H1 (cell line): Measurements from ENCODE around the gene UBE2E2. TPM values are rescaled to one million over a fixed set of nuclear protein-coding genes. Genes with fewer than 3 reads are reported as not detected.

Experiments used
- CTCF ChIA-PET: fragments of 300-600 bp; sonication (Branson Sonifier 250); formaldehyde crosslinking; loops from one replicate; lab custom pipeline; 2021; ENCODE audit not compliant: partially characterized antibody; lab: Charles Lee
- POLR2A ChIA-PET: fragments of 300-600 bp; sonication (Branson Sonifier 250); formaldehyde crosslinking; loops from one replicate; lab custom pipeline; 2021; ENCODE audit warnings: inconsistent platforms; ENCODE audit not compliant: partially characterized antibody; lab: Charles Lee
- DNase-seq, 2 experiments: peaks; one replicate each; pipeline versions ENCODE4 v3.0.0 to v3.0.0-alpha.2; 2010 to 2022; ENCODE audit warnings: low spot score in 2 of 2, low read depth in 1 of 2, mixed read lengths in 1 of 2
- FAIRE-seq: peaks from 2 replicates; lab custom pipeline; 2011; peaks lifted over from hg19 to GRCh38; lab: Jason Lieb, UNC
- H2AFZ ChIP-seq: 2 replicates; pipeline ENCODE4 v1.8.1; 2012; ENCODE audit warnings: low read length, inconsistent platforms
- H2AK5ac ChIP-seq: 2 replicates; pipeline ENCODE4 v1.6.1; 2013; ENCODE audit warnings: low read depth, low read length
- H2BK120ac ChIP-seq: replicated peaks from 2 replicates; pipeline ENCODE3; 2013; ENCODE audit warnings: low read depth, low read length, inconsistent platforms
- H2BK12ac ChIP-seq: 2 replicates; pipeline ENCODE4 v1.6.1; 2013; ENCODE audit warnings: low read depth, low read length
- H2BK15ac ChIP-seq: 2 replicates; pipeline ENCODE4 v1.6.1; 2013; ENCODE audit warnings: low read length
- H2BK20ac ChIP-seq: 2 replicates; pipeline ENCODE4 v1.6.1; 2013; ENCODE audit warnings: low read length
- H2BK5ac ChIP-seq: 2 replicates; pipeline ENCODE4 v1.6.1; 2013; ENCODE audit warnings: low read depth, low read length
- H3K14ac ChIP-seq: 2 replicates; pipeline ENCODE4 v1.6.1; 2013; ENCODE audit warnings: inconsistent platforms; ENCODE audit not compliant: insufficient read length
- H3K18ac ChIP-seq: 2 replicates; pipeline ENCODE4 v1.6.1; 2013; ENCODE audit warnings: low read length; ENCODE audit errors: extremely low read depth
- H3K23ac ChIP-seq: 2 replicates; pipeline ENCODE4 v1.6.1; 2013; ENCODE audit warnings: inconsistent platforms; ENCODE audit not compliant: insufficient read length
- H3K23me2 ChIP-seq: 2 replicates; pipeline ENCODE4 v1.6.1; 2013; ENCODE audit warnings: low read depth, low read length
- H3K27ac ChIP-seq: 2 replicates; pipeline ENCODE4 v1.6.1; 2011; ENCODE audit warnings: low read depth, low read length, inconsistent platforms
- H3K27me3 ChIP-seq, 4 experiments: replicated peaks in 1 of 4; 1 replicate in 1 of 4; 2 replicates in 3 of 4; pipeline versions ENCODE4 v1.6.1 to v1.8.1; 2011 to 2013; ENCODE audit warnings: low read length in 3 of 4, mild to moderate bottlenecking in 3 of 4, inconsistent platforms in 2 of 4, mixed read lengths in 2 of 4, moderate library complexity in 1 of 4; ENCODE audit not compliant: control insufficient read depth in 3 of 4, insufficient read depth in 3 of 4; ENCODE audit errors: extremely low read depth in 1 of 4
- H3K36me3 ChIP-seq, 4 experiments: 2 replicates each; pipeline versions ENCODE4 v1.6.1 to v1.8.1; 2011 to 2013; ENCODE audit warnings: mild to moderate bottlenecking in 4 of 4, low read length in 3 of 4, moderate library complexity in 2 of 4, control low read depth in 1 of 4, inconsistent platforms in 1 of 4; ENCODE audit not compliant: insufficient read depth in 4 of 4, control insufficient read depth in 2 of 4
- H3K4ac ChIP-seq: replicated peaks from 2 replicates; pipeline ENCODE3; 2013; ENCODE audit warnings: low read length, low read depth, mixed read lengths, inconsistent platforms; ENCODE audit not compliant: insufficient read length
- H3K4me1 ChIP-seq, 4 experiments: replicated peaks in 1 of 4; 1 replicate in 1 of 4; 2 replicates in 3 of 4; pipeline versions ENCODE4 v1.6.1 to v1.8.1; 2011 to 2013; ENCODE audit warnings: low read length in 3 of 4, inconsistent platforms in 2 of 4, mixed read lengths in 1 of 4; ENCODE audit not compliant: insufficient read depth in 4 of 4, control insufficient read depth in 3 of 4
- H3K4me2 ChIP-seq, 2 experiments: 2 replicates each; pipeline versions ENCODE4 v1.6.1 to v1.8.1; 2011 to 2013; ENCODE audit warnings: low read depth in 2 of 2, low read length in 2 of 2, control low read depth in 1 of 2, inconsistent platforms in 1 of 2, mild to moderate bottlenecking in 1 of 2; ENCODE audit not compliant: insufficient read depth in 1 of 2
- H3K4me3 ChIP-seq, 4 experiments: fragments of 200-600, 300-600 bp in 1 of 4; sonication (generic), shearing (Covaris generic), sonication (Bioruptor Twin) in 1 of 4; 2 replicates each; pipeline versions ENCODE4 v1.5.1 to v1.8.1; 2011 to 2016; ENCODE audit warnings: low read length in 4 of 4, low read depth in 3 of 4, control low read depth in 2 of 4, inconsistent platforms in 2 of 4, mild to moderate bottlenecking in 2 of 4, mixed read lengths in 1 of 4, moderate library complexity in 1 of 4; ENCODE audit not compliant: insufficient read depth in 2 of 4; ENCODE audit errors: extremely low read depth in 1 of 4
- H3K56ac ChIP-seq: replicated peaks from 2 replicates; pipeline ENCODE3; 2013; ENCODE audit warnings: low read depth, mild to moderate bottlenecking, mixed read lengths, low read length, inconsistent platforms; ENCODE audit not compliant: insufficient read length
- H3K79me1 ChIP-seq: 2 replicates; pipeline ENCODE4 v1.6.1; 2013; ENCODE audit warnings: low read depth, low read length, control low read depth
- H3K79me2 ChIP-seq, 2 experiments: 2 replicates each; pipeline versions ENCODE4 v1.6.1 to v1.8.1; 2012 to 2013; ENCODE audit warnings: low read length in 2 of 2, mild to moderate bottlenecking in 2 of 2, inconsistent platforms in 1 of 2; ENCODE audit not compliant: insufficient read depth in 2 of 2, control insufficient read depth in 1 of 2
- H3K9ac ChIP-seq, 4 experiments: replicated peaks in 1 of 4; 1 replicate in 1 of 4; 2 replicates in 3 of 4; pipeline versions ENCODE4 v1.6.1 to v1.8.1; 2011 to 2013; ENCODE audit warnings: low read depth in 3 of 4, low read length in 3 of 4, control low read depth in 2 of 4, mild to moderate bottlenecking in 2 of 4, moderate library complexity in 2 of 4, inconsistent platforms in 1 of 4; ENCODE audit errors: extremely low read depth in 1 of 4
- H3K9me3 ChIP-seq, 2 experiments: 2 replicates each; pipeline versions ENCODE4 v1.6.1 to v1.8.1; 2012 to 2013; ENCODE audit warnings: mild to moderate bottlenecking in 2 of 2, moderate library complexity in 2 of 2, control low read depth in 1 of 2, inconsistent platforms in 1 of 2, low read depth in 1 of 2, low read length in 1 of 2, mixed read lengths in 1 of 2; ENCODE audit not compliant: insufficient read depth in 2 of 2
- H4K20me1 ChIP-seq, 2 experiments: replicated peaks in 1 of 2; 2 replicates each; pipeline versions ENCODE3 to v1.8.1; 2011 to 2013; ENCODE audit warnings: inconsistent platforms in 2 of 2, low read length in 2 of 2, mild to moderate bottlenecking in 1 of 2; ENCODE audit not compliant: insufficient read depth in 2 of 2, control insufficient read depth in 1 of 2
- H4K5ac ChIP-seq: 2 replicates; pipeline ENCODE4 v1.6.1; 2013; ENCODE audit warnings: low read length, low read depth, mixed read lengths, inconsistent platforms; ENCODE audit not compliant: insufficient read length
- H4K8ac ChIP-seq: 2 replicates; pipeline ENCODE4 v1.8.0; 2013; ENCODE audit warnings: mild to moderate bottlenecking, moderate library complexity, low read length, inconsistent platforms; ENCODE audit not compliant: insufficient read depth; ENCODE audit errors: extremely low read depth
- H4K91ac ChIP-seq: replicated peaks from 2 replicates; pipeline ENCODE3; 2013; ENCODE audit warnings: low read length, mixed read lengths, inconsistent platforms; ENCODE audit not compliant: insufficient read length
- ASH2L ChIP-seq: fragments of 200-600, 300-600 bp; sonication (generic); IDR thresholded peaks from one replicate; pipeline ENCODE4 v1.7.1; 2017; ENCODE audit warnings: low read length
- CTBP2 ChIP-seq: IDR thresholded peaks from 2 replicates; pipeline ENCODE4 v1.7.0; 2011; ENCODE audit warnings: borderline replicate concordance, mild to moderate bottlenecking, moderate library complexity, mixed read lengths, low read length; ENCODE audit not compliant: insufficient read depth, insufficient read length
- CTCF ChIP-seq, 3 experiments: IDR thresholded peaks; 1 replicate in 2 of 3; 2 replicates in 1 of 3; pipeline versions ENCODE4 v1.5.1 to v1.6.1; 2011; ENCODE audit warnings: low read length in 3 of 3, mild to moderate bottlenecking in 3 of 3, inconsistent platforms in 2 of 3, low read depth in 1 of 3, moderate library complexity in 1 of 3; ENCODE audit not compliant: insufficient read depth in 1 of 3; ENCODE audit errors: control extremely low read depth in 1 of 3
- E2F6 ChIP-seq: IDR thresholded peaks from 2 replicates; pipeline ENCODE4 v1.6.1; 2012; ENCODE audit warnings: inconsistent platforms
- POLR2AphosphoS5 ChIP-seq: IDR thresholded peaks from 2 replicates; pipeline ENCODE4 v1.6.1; 2011; ENCODE audit warnings: low read depth, low read length
- SIX5 ChIP-seq: IDR thresholded peaks from 2 replicates; pipeline ENCODE4 v1.6.1; 2011; ENCODE audit warnings: mild to moderate bottlenecking, low read depth, low read length
- SP1 ChIP-seq: IDR thresholded peaks from 2 replicates; pipeline ENCODE4 v1.6.1; 2011; ENCODE audit warnings: low read depth, low read length
- TCF12 ChIP-seq: IDR thresholded peaks from 2 replicates; pipeline ENCODE4 v1.6.1; 2011; ENCODE audit warnings: low read depth, mild to moderate bottlenecking, low read length
- WGBS, 2 experiments: shearing (Covaris generic) in 1 of 2; methylation state at CpG; one replicate each; pipeline versions ENCODE4 v1.1.6 to v1.1.7; 2013 to 2015; ENCODE audit warnings: low lambda C conversion rate in 2 of 2, mixed read lengths in 2 of 2, inconsistent platforms in 1 of 2, low coverage in 1 of 2, missing lambda C conversion rate in 1 of 2; ENCODE audit not compliant: insufficient replicate concordance in 2 of 2, insufficient coverage in 1 of 2, insufficient read length in 1 of 2; ENCODE audit errors: extremely low coverage in 1 of 2, missing lambda C conversion rate in 1 of 2; 5-methylcytosine and 5-hydroxymethylcytosine counted together
- polyA plus RNA-seq, 7 experiments: library from polyadenylated mRNA; depleted of rRNA in 3 of 7; stranded (reverse) in 5 of 7; unstranded in 2 of 7; fragments of >200 nt in 5 of 7; fragments of 200-250 nt in 2 of 7; gene quantifications; 1 replicate in 5 of 7; 2 replicates in 1 of 7; 4 replicates in 1 of 7; pipeline versions ENCODE4 v1.2.1 to v1.2.3, GENCODE V29; 2011 to 2013; ENCODE audit warnings: missing spikeins in 2 of 7, mixed read lengths in 2 of 7
- total RNA-seq: library from RNA; stranded (reverse); fragmentation: NEBNext Ultra II Directional; extraction: Animal tissue kit (Norgen Biotek cat#: 25700); gene quantifications from 2 replicates; pipeline ENCODE4 v1.2.1, GENCODE V29; 2021

The UBE2E2 gene
- total and polyA plus RNA-seq, 2 of the 8 experiments (the other 6 are each of a cell fraction or from before 2014, with no cell fraction given), result 57.6 to 70.6 TPM

GRCh38 chr3:23489300-23490158 is 286.4 kb downstream of the UBE2E2 start:
- Histone ChIP-seq H3K4ac (no peak overlapping the region), H3K79me1 (no peaks in the 10 kb centered on the region), H4K20me1 (no peaks in the 10 kb centered on the region), H3K79me2 (no peaks in the 10 kb centered on the region; a peak in 1 of 4 replicates), H3K23ac (no peak overlapping the region), H2AFZ (no peak overlapping the region), H3K18ac (no peak overlapping the region), H3K9me3 (no peaks in the 10 kb centered on the region; a peak in 1 of 4 replicates), H3K4me3 (no peak overlapping the region), H3K36me3 (no peaks in the 10 kb centered on the region), H3K27ac (no peak overlapping the region), H4K8ac (no peak overlapping the region), H3K14ac (no peak overlapping the region), H2BK120ac (no peak overlapping the region), H3K27me3 (no peaks in the 10 kb centered on the region), H2BK15ac (no peak overlapping the region), H3K4me2 (no peak overlapping the region), H3K23me2 (no peaks in the 10 kb centered on the region), H2BK12ac (no peak overlapping the region), H3K4me1 (peaks cover 2 to 7% (median 4%) of the 10 kb centered on the region in 4 experiments; a peak in 4 of 7 replicates), H2BK5ac (no peak overlapping the region), H3K9ac (no peak overlapping the region), H4K5ac (no peak overlapping the region), H2AK5ac (no peak overlapping the region), H3K56ac (no peak overlapping the region), H4K91ac (no peak overlapping the region), H2BK20ac (no peak overlapping the region)
- no peak for FAIRE-seq
- TF ChIP-seq SP1, result no peak
- TF ChIP-seq CTBP2, result no peak
- TF ChIP-seq ASH2L, result no peak
- TF ChIP-seq SIX5, result no peak
- no peak for TF ChIP-seq TCF12
- TF ChIP-seq POLR2AphosphoS5, result no peak
- TF ChIP-seq E2F6, result no peak
- TF ChIP-seq CTCF (IDR thresholded peaks at IDR 0.05; ENCODE audit: control extremely low read depth in 1 of 3, insufficient read depth in 1 of 3, low read depth in 1 of 3, low read length in 3 of 3), result no peak
- POLR2A ChIA-PET, result interaction anchor here (0.9 kb wide), 1 partner anchor 115 kb away, joined by 3 read pairs; no protein-coding TSS in a partner anchor
- DNase-seq, result no peak
- 72% methylated on average over 7 of the region's 7 CpGs; no CpG with 5 or more reads in 1 of the 2 experiments for WGBS, 2 experiments
- CTCF ChIA-PET, result no interaction called here
